Breast epithelium (tissue), 3 donors: ENCODE results near the gene UBTD1.

Experiments
- POLR2A ChIP-seq: fragments of 450-650 bp; IDR thresholded peaks from one replicate; pipeline ENCODE4 v1.6.1; 2016; ENCODE audit warnings: antibody characterized with exemption, mild to moderate bottlenecking, moderate library complexity
- POLR2AphosphoS5 ChIP-seq, 3 donors: sonication (generic); formaldehyde crosslinking; IDR thresholded peaks; one replicate each; pipeline ENCODE4 v1.6.1; 2017; ENCODE audit warnings: antibody characterized with exemption in 3 of 3

DNA sequence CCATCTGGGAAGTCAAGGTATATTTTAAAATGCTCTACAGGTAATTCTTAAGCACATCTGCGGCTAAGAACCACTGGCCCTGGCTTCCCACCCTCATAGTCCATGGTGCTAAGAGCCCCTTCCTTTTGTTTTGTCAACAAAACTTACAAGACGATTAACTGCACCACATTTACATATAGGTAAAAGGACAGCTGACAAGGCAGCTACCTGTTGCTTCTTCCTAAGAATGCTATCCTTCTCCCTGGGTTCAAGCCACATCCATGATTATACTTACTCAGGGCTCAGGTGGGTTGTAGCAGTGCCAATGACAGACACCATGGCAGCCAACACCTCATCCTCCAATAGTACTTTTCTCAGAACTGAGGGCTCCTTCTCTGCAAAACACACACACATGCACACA, 36.4 kb upstream of the UBTD1 start:
- TF ChIP-seq POLR2AphosphoS5 (IDR thresholded peaks at IDR 0.05) (no peak), POLR2A (no peak)
